ENCODE data around the gene CCDC197. TPM values are rescaled to one million over a fixed set of nuclear protein-coding genes. Genes with fewer than 3 reads are reported as not detected.

The CCDC197 gene
- total RNA-seq, 1 experiment from 2014 or later = not detected

- Histone ChIP-seq H3K23me2 (ENCODE audit: insufficient read length, low read depth, low read length, poor library complexity, severe bottlenecking) (no peaks in the 10 kb centered on the region), H2BK20ac (ENCODE audit: low read depth, low read length, poor library complexity, severe bottlenecking) (no peak overlapping the region), H2BK15ac (ENCODE audit: low read depth, low read length) (no peak overlapping the region), H3K4me2 (ENCODE audit: insufficient read depth, insufficient read length, low read length) (no peak overlapping the region), H3K27me3 (ENCODE audit: insufficient read depth, low read length) (no peaks in the 10 kb centered on the region), H3K4ac (ENCODE audit: low read depth, low read length) (no peak overlapping the region), H4K8ac (replicated peaks; ENCODE audit: insufficient read length, low read depth, low read length) (no peak overlapping the region), H3K4me1 (ENCODE audit: insufficient read depth, low read length) (no peaks in the 10 kb centered on the region; the same call in 1 of the 2 replicates), H3T11ph (ENCODE audit: low read length) (no peak overlapping the region), H3K9me3 (ENCODE audit: control insufficient read depth, low read depth, low read length) (no peaks in the 10 kb centered on the region), H4K5ac (ENCODE audit: insufficient read length, low read depth, low read length) (no peak overlapping the region), H3K9ac (ENCODE audit: extremely low read depth, insufficient read length, low read length) (no peak overlapping the region), H2BK5ac (ENCODE audit: insufficient read length, low read length) (no peak overlapping the region), H3K27ac (ENCODE audit: insufficient read length, low read depth, low read length) (no peak overlapping the region), H3K14ac (ENCODE audit: insufficient read depth, low read length) (no peak overlapping the region), H2BK120ac (ENCODE audit: low read depth, low read length, poor library complexity, severe bottlenecking) (no peak overlapping the region), H3K18ac (ENCODE audit: insufficient read length, low read depth, low read length) (no peak overlapping the region), H3K56ac (ENCODE audit: insufficient read length, low read depth, low read length) (no peak overlapping the region), H4K91ac (ENCODE audit: insufficient read length, low read depth, low read length) (no peak overlapping the region), H3K79me1 (ENCODE audit: insufficient read depth, low read depth, low read length, poor library complexity, severe bottlenecking) (no peaks in the 10 kb centered on the region), H4K20me1 (ENCODE audit: control insufficient read depth, insufficient read depth, insufficient read length) (no peaks in the 10 kb centered on the region), H3K23ac (ENCODE audit: insufficient read length, low read depth, low read length) (no peak overlapping the region), H2AFZ (ENCODE audit: low read length) (no peak overlapping the region), H3K79me2 (ENCODE audit: insufficient read depth, low read length) (no peaks in the 10 kb centered on the region), H2BK12ac (ENCODE audit: insufficient read length, low read depth, low read length) (no peak overlapping the region), H2AK5ac (ENCODE audit: insufficient read length, low read length) (no peak overlapping the region)
- Mint-ChIP-seq H3K9me3 (no peaks in the 10 kb centered on the region), H3K4me1 (peaks cover 14 to 26% of the 10 kb centered on the region in 2 experiments), H3K4me3 (no peak overlapping the region), H3K36me3 (ENCODE audit: insufficient read depth in 1 of 3, low read depth in 3 of 3) (no peaks in the 10 kb centered on the region), H3K27ac (peak overlapping the region in 1 of 3 experiments; percentile 2; a peak in 2 of 7 replicates), H3K27me3 (ENCODE audit: low read depth) (peaks cover 2% of the 10 kb centered on the region; the same call in 1 of the 2 replicates)
- no peak for TF ChIP-seq CTCF (conservative IDR thresholded peaks at IDR 0.05)
- no peak for DNase-seq
- WGBS (ENCODE audit: extremely low coverage, insufficient read length, low lambda C conversion rate) = no CpG with 5 or more reads among the region's 9 CpGs
Measured at GRCh38 chr14:93975791-93976476, 21.2 kb upstream of the CCDC197 start.

All from H9 (cell line).